Activated CD8-positive, alpha-beta memory T cell treated with anti-CD3 and anti-CD28 coated beads, Interleukin-2, amount 50 U/mL, for 48 hours (primary cell): Measurements from ENCODE around the gene COMT.

Experiments used
- DNase-seq: peaks from one replicate; pipeline ENCODE4 v3.0.0-alpha.2; 2020

COMT gene

GRCh38 chr22:19984851-19985811 lies 43.6 kb downstream of the COMT start:
- DNase-seq = no peak

DNA sequence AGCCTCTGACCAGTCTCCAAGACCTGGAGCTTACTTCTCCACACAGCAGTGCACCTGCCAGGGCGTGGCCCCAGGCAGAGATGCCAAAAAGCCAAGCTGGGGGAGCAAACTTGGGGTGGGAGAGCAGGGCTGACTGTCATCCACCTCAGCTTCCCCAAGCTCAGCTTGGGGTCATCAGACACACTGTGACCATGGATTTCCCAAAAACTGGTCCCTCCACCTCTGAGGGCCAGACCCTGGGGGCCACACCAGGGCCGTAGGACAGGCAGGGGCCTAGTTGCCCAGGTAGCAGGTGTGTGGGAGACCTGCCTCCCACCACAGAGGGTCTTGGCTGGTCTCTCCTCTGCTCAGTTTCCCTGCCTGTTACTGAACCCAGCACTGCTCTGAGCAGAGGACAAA lies 44.4 kb downstream of the COMT start:
- DNase-seq = no peak

GRCh38 chr22:19986410-19987341 lies 45.1 kb downstream of the COMT start:
- DNase-seq = peak; percentile 88

- DNase-seq = no peak
These were observed 46.1 kb downstream of the COMT start for GRCh38 chr22:19987394-19988306.

DNA sequence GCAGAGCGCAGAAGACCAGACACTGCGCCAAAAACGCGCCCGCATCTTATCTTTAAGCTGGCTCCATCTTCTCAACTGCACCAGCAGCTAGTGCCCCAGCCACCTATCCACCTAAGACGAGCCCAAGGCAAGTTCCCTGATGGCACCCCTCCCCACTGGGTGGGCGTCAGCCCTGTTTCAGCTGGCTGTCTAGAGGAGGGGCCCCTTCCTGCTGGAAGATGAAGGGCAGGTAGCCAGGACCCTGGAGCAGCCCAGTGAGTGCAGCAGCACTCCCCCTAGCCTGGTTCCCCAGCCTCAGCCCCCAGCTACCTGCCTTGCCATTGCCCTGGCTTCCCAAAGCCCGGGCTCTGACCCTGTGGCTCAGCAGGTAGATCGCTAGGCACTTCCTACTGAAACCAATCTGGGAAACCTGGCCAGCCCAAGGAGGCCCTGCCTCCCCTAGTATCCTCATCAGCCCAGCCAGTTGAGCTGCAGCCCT lies 46.8 kb downstream of the COMT start:
- DNase-seq = no peak

- DNase-seq = no peak
These were observed 47.6 kb downstream of the COMT start for GRCh38 chr22:19988965-19989724.

- DNase-seq = no peak
These were observed 48.1 kb downstream of the COMT start for GRCh38 chr22:19989725-19990067.

GRCh38 chr22:19990188-19990587 lies 48.6 kb downstream of the COMT start:
- DNase-seq = no peak

DNA sequence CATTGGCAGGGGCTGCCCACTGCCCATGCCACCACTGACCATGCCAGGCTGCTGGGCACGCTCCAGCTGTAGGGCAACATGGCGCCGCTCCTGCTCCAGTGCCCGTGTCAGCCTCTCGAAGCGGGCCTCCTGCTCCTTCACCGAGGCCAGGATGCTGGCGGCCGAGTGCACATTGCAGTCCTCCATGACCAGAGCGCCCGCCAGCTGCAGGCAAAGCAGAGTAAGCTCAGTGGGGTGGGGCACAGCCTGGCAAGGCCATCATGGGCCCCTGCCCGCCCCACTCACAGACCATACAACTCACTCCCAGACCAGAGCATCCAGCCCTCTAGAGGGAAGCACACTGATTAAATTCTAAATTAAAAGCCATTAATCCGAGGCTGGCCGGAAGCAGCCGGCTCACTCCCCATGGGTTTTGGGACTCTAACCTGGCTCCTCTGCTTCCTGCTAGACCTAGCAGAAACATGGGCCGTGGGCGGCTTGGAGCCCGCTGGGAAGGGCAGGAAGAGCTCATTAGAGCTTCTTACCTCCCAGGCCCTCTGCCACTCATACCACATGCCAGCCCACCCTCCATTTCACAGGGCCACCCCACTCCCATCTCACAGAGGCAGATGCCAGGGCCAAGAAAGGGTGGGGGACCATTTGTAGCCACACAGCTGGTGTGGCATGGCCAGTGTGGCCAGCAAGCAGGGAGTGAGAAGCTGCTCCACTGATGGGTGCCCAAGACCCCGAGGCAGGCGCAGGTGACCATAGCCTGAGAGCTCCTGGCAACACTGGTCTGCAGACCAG lies 49.2 kb downstream of the COMT start:
- no peak for DNase-seq

GRCh38 chr22:19991395-19991644 lies 49.7 kb downstream of the COMT start:
- DNase-seq = no peak

DNA sequence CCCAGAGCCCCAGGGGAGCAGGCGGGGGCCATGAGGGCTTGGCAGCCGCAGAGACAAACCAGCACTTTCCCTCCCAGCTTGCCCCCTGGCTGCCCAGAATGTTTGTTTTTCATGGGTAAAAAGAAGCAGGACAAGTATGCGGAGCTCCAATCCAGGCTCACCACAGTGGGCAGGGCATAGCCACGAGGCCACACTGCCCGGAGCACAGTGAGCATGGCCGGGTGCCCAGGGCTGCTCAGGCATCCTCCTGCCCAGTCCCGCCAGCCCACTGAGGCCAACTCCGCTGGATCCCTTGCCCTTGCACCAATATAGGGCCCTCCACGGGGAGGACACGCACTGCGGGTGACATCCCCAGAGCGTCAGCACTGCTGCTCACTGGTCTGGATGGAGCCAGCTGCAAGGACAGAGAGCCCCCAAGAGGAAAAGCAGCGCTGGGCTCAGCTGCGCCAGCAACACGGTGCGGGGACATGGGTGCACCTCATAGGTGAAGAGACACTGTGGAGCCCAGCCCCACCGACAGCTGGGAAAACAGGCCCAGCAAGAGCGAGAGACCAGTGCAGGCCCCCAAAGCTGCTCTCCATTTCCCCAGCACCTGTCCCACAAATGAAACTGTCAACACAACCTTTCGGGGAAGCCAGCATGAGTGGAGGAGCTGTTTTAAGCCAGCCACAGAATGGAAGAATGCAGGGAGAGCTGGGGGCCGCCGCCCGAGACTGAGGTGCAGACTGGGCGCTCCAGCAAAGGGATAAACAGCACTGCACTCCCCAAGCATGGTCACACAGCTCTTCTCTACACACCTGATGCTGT lies 50.3 kb downstream of the COMT start:
- no peak for DNase-seq

- no peak for DNase-seq
These were observed 50.9 kb downstream of the COMT start for GRCh38 chr22:19992481-19992911.

- no peak for DNase-seq
These were observed 51.4 kb downstream of the COMT start for GRCh38 chr22:19992921-19993355.

DNA sequence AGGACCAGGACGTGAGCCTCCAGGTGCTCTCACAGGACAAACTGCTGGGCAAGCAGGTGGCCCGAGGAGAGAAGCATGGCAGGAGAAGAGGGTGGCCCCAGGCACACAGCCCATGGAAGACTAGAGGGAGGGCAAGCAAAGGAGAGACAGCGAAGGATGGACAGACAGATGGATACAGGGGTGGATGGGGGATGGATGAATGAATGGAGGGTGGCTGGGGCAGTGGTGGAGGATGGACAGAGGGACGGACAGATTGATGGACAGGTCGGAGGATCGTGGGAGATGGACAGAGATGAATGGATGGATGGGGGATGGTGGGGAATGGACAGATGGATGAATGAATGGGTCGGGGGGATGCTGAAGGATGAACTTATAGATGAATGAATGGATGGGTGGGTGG lies 52.4 kb downstream of the COMT start:
- no peak for DNase-seq

DNA sequence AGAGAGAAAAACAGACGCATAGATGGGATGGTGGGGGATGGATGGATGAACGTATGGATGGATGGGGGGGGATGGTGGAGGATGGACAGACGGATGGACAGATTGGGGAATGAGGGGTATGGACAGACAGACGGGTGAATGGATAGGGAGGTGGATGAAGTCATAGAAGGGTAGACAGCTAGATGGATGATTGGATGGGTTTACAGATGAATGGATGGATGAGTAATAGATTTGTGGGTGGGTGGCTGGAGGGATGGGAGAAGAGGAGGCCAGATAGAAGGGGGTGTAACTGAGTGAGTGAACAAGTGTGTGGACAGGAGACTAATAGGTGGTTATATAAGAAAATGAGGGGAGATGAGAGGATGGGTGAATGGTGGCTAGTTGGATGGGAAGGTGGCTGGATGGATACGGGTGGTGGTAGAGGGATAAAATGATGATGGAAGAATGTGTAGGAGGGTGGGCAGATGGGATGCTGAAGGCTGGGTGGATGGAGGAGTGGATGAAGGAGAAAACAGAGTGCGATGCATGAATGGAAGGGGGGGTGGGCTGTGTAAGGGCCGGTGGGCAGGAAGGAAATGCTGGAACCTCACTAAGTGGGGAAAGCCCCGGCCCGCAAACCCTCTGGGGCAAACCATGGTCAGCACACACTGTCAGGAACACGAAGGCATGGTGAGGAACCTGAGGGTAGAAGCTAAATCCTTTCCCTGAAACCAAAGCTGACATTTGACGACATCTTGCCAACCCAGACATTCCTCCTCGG lies 53.5 kb downstream of the COMT start:
- no peak for DNase-seq

DNA sequence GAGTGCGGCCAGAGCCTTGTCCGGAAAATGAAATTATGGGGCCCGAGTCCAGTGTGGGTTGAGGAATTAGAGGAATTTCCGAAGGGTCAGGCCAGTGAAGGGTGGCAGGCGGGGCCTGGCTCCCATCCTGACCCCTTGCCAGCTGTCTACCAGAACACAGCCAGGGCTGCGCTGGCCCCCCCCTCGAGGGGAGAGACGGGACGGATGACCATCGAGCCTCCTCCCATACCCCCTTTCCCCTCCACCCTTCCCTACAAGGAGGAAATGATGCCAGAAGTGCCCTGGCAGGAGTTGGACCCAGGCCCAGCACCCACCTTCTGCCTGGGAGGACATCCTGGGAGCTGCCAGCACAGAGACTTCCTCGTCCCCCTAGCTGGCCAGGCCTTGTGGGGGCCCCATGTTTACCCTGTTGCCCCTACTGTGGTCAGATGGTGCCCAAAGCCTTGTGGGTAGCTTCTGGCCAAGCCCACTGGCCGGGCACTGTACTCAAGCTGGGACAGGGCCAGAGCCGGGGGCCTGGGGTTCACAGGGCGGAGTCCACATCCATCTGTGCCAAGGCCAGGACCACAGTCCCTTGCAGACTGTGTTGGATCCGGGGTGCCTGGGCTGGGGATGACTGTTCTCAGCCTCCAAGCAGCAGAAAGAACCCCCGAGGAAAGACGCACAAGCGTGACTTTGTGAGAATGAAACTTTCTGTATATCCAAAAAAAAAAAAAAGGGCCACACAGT lies 54.2 kb downstream of the COMT start:
- no peak for DNase-seq

GRCh38 chr22:19996694-19997384 lies 55.3 kb downstream of the COMT start:
- DNase-seq = no peak
